ENCODE data around the gene CLIC4.
"Not testable (repeated sequence)": the region's sequence is repeated elsewhere in the genome, so short reads cannot be mapped to it uniquely, and the experiment has no call there.

DNA sequence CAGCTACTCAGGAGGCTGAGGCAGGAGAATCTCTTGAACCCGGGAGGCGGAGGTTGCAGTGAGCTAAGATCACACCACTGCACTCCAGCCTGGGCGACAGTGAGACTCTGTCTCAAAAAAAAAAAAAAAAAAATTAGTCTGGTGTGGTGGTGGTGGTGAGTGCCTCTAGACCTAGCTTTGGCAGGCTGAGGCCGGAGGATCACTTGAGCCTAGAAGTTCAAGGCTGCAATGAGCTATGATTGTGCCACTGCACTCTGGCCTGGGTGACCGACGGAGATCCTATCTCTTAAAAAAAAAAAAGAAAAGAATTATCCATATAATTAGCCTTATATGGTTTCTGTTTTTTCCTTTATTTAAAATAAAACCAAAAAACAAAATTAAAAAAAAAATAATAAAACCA lies 10.1 kb downstream of the CLIC4 start:
- TF ChIP-seq, protein P1, sequence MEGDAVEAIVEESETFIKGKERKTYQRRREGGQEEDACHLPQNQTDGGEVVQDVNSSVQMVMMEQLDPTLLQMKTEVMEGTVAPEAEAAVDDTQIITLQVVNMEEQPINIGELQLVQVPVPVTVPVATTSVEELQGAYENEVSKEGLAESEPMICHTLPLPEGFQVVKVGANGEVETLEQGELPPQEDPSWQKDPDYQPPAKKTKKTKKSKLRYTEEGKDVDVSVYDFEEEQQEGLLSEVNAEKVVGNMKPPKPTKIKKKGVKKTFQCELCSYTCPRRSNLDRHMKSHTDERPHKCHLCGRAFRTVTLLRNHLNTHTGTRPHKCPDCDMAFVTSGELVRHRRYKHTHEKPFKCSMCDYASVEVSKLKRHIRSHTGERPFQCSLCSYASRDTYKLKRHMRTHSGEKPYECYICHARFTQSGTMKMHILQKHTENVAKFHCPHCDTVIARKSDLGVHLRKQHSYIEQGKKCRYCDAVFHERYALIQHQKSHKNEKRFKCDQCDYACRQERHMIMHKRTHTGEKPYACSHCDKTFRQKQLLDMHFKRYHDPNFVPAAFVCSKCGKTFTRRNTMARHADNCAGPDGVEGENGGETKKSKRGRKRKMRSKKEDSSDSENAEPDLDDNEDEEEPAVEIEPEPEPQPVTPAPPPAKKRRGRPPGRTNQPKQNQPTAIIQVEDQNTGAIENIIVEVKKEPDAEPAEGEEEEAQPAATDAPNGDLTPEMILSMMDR (IDR thresholded peaks at IDR 0.05) = not testable (repeated sequence)
- TF ChIP-seq POLR2AphosphoS5, POLR2A (IDR thresholded peaks at IDR 0.05): not testable (repeated sequence)
